Ishikawa (cell line): Measurements from ENCODE around the gene KISS1R.

Experiments
- CREB1 ChIP-seq: IDR thresholded peaks from 2 replicates; pipeline ENCODE4 v1.6.1; 2012; ENCODE audit warnings: low read depth
- EGR1 ChIP-seq: IDR thresholded peaks from 2 replicates; pipeline ENCODE4 v1.6.1; 2012
- EP300 ChIP-seq: IDR thresholded peaks from 2 replicates; pipeline ENCODE4 v1.6.1; 2012; ENCODE audit warnings: borderline replicate concordance
- NFIC ChIP-seq: IDR thresholded peaks from 2 replicates; pipeline ENCODE4 v1.6.1; 2012
- RAD21 ChIP-seq: IDR thresholded peaks from 2 replicates; pipeline ENCODE4 v1.6.1; 2012; ENCODE audit warnings: low read depth
- REST ChIP-seq: IDR thresholded peaks from 2 replicates; pipeline ENCODE4 v1.6.1; 2012; ENCODE audit warnings: low read depth, mild to moderate bottlenecking
- TAF1 ChIP-seq: IDR thresholded peaks from 2 replicates; pipeline ENCODE4 v1.6.1; 2012; ENCODE audit warnings: low read depth, mild to moderate bottlenecking
- USF1 ChIP-seq: IDR thresholded peaks from 2 replicates; pipeline ENCODE4 v1.6.1; 2012
- YY1 ChIP-seq: IDR thresholded peaks from 2 replicates; pipeline ENCODE4 v1.6.1; 2012; ENCODE audit warnings: low read depth
- TF ChIP-seq, protein P1 (sequence below): IDR thresholded peaks from 2 replicates; pipeline ENCODE4 v1.6.1; 2012

GRCh38 chr19:871446-872265 is 45.5 kb upstream of the KISS1R start:
- TF ChIP-seq, protein P1, sequence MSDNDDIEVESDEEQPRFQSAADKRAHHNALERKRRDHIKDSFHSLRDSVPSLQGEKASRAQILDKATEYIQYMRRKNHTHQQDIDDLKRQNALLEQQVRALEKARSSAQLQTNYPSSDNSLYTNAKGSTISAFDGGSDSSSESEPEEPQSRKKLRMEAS, result no peak
- TF ChIP-seq REST (no peak), RAD21 (no peak), CREB1 (no peak), TAF1 (no peak), USF1 (no peak), EGR1 (no peak), NFIC (no peak), EP300 (no peak), YY1 (no peak)
